ENCODE data around the gene MAST3. TPM values are rescaled to one million over a fixed set of nuclear protein-coding genes. Genes with fewer than 3 reads are reported as not detected.
"Not testable (repeated sequence)": the region's sequence is repeated elsewhere in the genome, so short reads cannot be mapped to it uniquely, and the experiment has no call there.

The MAST3 gene
- polyA plus RNA-seq, 1 donor from 2014 or later: 20.3 TPM

- H3K27ac Mint-ChIP-seq: no peak overlapping the region
- peaks cover 1 to 14% (median 5%) of the 10 kb centered on the region in 3 donors for H3K4me1 Mint-ChIP-seq
- peaks cover 3% of the 10 kb centered on the region for H3K36me3 Mint-ChIP-seq
- H3K4me3 Mint-ChIP-seq: no peak overlapping the region
- H3K27me3 Mint-ChIP-seq: no peaks in the 10 kb centered on the region
- H3K9me3 Mint-ChIP-seq: no peaks in the 10 kb centered on the region
Measured at GRCh38 chr19:18149596-18149975, 52.0 kb downstream of the MAST3 start.

GRCh38 chr19:18150776-18151624, 53.4 kb downstream of the MAST3 start:
- Mint-ChIP-seq H3K4me1 (peaks cover 1 to 16% (median 5%) of the 10 kb centered on the region in 3 donors), H3K4me3 (peak overlapping the region in 2 of 4 donors; percentile 70 to 92), H3K36me3 (peaks cover 3% of the 10 kb centered on the region), H3K27ac (peak overlapping the region in 1 of 3 donors; percentile 95), H3K27me3 (no peaks in the 10 kb centered on the region), H3K9me3 (no peaks in the 10 kb centered on the region)

- Mint-ChIP-seq H3K4me1 (peaks cover 1 to 16% (median 5%) of the 10 kb centered on the region in 3 donors), H3K9me3 (no peaks in the 10 kb centered on the region), H3K27me3 (no peaks in the 10 kb centered on the region), H3K36me3 (peaks cover 3% of the 10 kb centered on the region), H3K27ac (peak overlapping the region; percentile 95 to 99 (median 97)), H3K4me3 (peak overlapping the region; percentile 86 to 96 (median 90))
Measured at GRCh38 chr19:18152442-18152816, 54.9 kb downstream of the MAST3 start.

- peak within 1 kb of the TSS; percentile 86 to 96 (median 90) for H3K4me3 Mint-ChIP-seq
- H3K9me3 Mint-ChIP-seq: no peaks in the 10 kb centered on the region
- no peaks in the 10 kb centered on the region for H3K27me3 Mint-ChIP-seq
- peaks cover 3% of the 10 kb centered on the region for H3K36me3 Mint-ChIP-seq
- H3K27ac Mint-ChIP-seq: peak within 1 kb of the TSS; percentile 95 to 99 (median 97)
- peaks cover 1 to 16% (median 5%) of the 10 kb centered on the region in 3 donors for H3K4me1 Mint-ChIP-seq
Measured at GRCh38 chr19:18152817-18153555, 55.4 kb downstream of the MAST3 start, which contains the start of gene PIK3R2. Gene PIK3R2 (plus strand): TSS chr19:18153163. CDS start chr19:18155880, 2,717 bp downstream.

GRCh38 chr19:18153556-18154134, 56.1 kb downstream of the MAST3 start:
- Mint-ChIP-seq H3K9me3 (no peaks in the 10 kb centered on the region), H3K27me3 (no peaks in the 10 kb centered on the region), H3K4me1 (peaks cover 1 to 16% (median 5%) of the 10 kb centered on the region in 3 donors), H3K4me3 (peak overlapping the region; percentile 76 to 92 (median 88)), H3K27ac (peak overlapping the region; percentile 88 to 97 (median 94)), H3K36me3 (no peaks in the 10 kb centered on the region)

GRCh38 chr19:18155095-18156087, 57.8 kb downstream of the MAST3 start:
- no peaks in the 10 kb centered on the region for H3K36me3 Mint-ChIP-seq
- H3K9me3 Mint-ChIP-seq: no peaks in the 10 kb centered on the region
- H3K4me3 Mint-ChIP-seq: peak overlapping the region; percentile 3 to 86 (median 62)
- peaks cover 4 to 18% (median 7%) of the 10 kb centered on the region in 3 donors for H3K4me1 Mint-ChIP-seq
- H3K27ac Mint-ChIP-seq: peak overlapping the region in 1 of 3 donors; percentile 94
- H3K27me3 Mint-ChIP-seq: no peaks in the 10 kb centered on the region

GRCh38 chr19:18156268-18156667, 58.7 kb downstream of the MAST3 start:
- Mint-ChIP-seq H3K9me3 (no peaks in the 10 kb centered on the region), H3K27ac (peak overlapping the region in 2 of 3 donors; percentile 2 to 73), H3K4me3 (peak overlapping the region in 1 of 4 donors; percentile 19), H3K27me3 (no peaks in the 10 kb centered on the region), H3K36me3 (no peaks in the 10 kb centered on the region), H3K4me1 (peaks cover 8 to 20% (median 9%) of the 10 kb centered on the region in 3 donors)

GRCh38 chr19:18156841-18157464, 59.4 kb downstream of the MAST3 start:
- Mint-ChIP-seq H3K4me1 (peaks cover 8 to 15% (median 9%) of the 10 kb centered on the region in 3 donors), H3K27me3 (no peaks in the 10 kb centered on the region), H3K4me3 (peak overlapping the region in 1 of 4 donors; percentile 19), H3K9me3 (no peaks in the 10 kb centered on the region), H3K36me3 (no peaks in the 10 kb centered on the region), H3K27ac (peak overlapping the region in 1 of 3 donors; percentile 2)

- H3K27me3 Mint-ChIP-seq: no peaks in the 10 kb centered on the region
- H3K4me3 Mint-ChIP-seq: no peak overlapping the region
- no peaks in the 10 kb centered on the region for H3K36me3 Mint-ChIP-seq
- no peak overlapping the region for H3K27ac Mint-ChIP-seq
- peaks cover 4 to 14% (median 7%) of the 10 kb centered on the region in 3 donors for H3K4me1 Mint-ChIP-seq
- H3K9me3 Mint-ChIP-seq: no peaks in the 10 kb centered on the region
Measured at GRCh38 chr19:18157465-18158063, 60.0 kb downstream of the MAST3 start.

GRCh38 chr19:18158467-18158866, 60.9 kb downstream of the MAST3 start:
- Mint-ChIP-seq H3K9me3 (no peaks in the 10 kb centered on the region), H3K27ac (no peak overlapping the region), H3K4me1 (peaks cover 4 to 14% (median 7%) of the 10 kb centered on the region in 3 donors), H3K27me3 (no peaks in the 10 kb centered on the region), H3K4me3 (peak overlapping the region in 1 of 4 donors; percentile 29), H3K36me3 (no peaks in the 10 kb centered on the region)

- peaks cover 4 to 10% (median 7%) of the 10 kb centered on the region in 3 donors for H3K4me1 Mint-ChIP-seq
- H3K27ac Mint-ChIP-seq: peak overlapping the region in 1 of 3 donors; percentile 39
- H3K4me3 Mint-ChIP-seq: peak overlapping the region in 1 of 4 donors; percentile 50
- H3K9me3 Mint-ChIP-seq, H3K27me3 Mint-ChIP-seq, H3K36me3 Mint-ChIP-seq: not testable (repeated sequence)
Measured at GRCh38 chr19:18159059-18159616, 61.6 kb downstream of the MAST3 start.

- Mint-ChIP-seq H3K27ac (peak overlapping the region in 1 of 3 donors; percentile 76), H3K27me3 (no peaks in the 10 kb centered on the region), H3K9me3 (no peaks in the 10 kb centered on the region), H3K4me1 (peaks cover 4 to 7% (median 5%) of the 10 kb centered on the region in 3 donors), H3K4me3 (peak overlapping the region in 2 of 4 donors; percentile 86 to 90), H3K36me3 (no peaks in the 10 kb centered on the region)
Measured at GRCh38 chr19:18159810-18160209, 62.2 kb downstream of the MAST3 start.

- H3K27me3 Mint-ChIP-seq: no peaks in the 10 kb centered on the region
- H3K9me3 Mint-ChIP-seq: no peaks in the 10 kb centered on the region
- H3K36me3 Mint-ChIP-seq: no peaks in the 10 kb centered on the region
- peak overlapping the region in 1 of 3 donors; percentile 76 for H3K27ac Mint-ChIP-seq
- H3K4me3 Mint-ChIP-seq: peak overlapping the region; percentile 60 to 90 (median 78)
- H3K4me1 Mint-ChIP-seq: peaks cover 3 to 7% (median 5%) of the 10 kb centered on the region in 3 donors
Measured at GRCh38 chr19:18160493-18160970, 63.0 kb downstream of the MAST3 start.

All from IgD-negative memory B cell (primary cell).